GM18870 (cell line): ENCODE results near the gene TANGO6.
"Not testable (repeated sequence)": the region's sequence is repeated elsewhere in the genome, so short reads cannot be mapped to it uniquely, and the experiment has no call there.

Experiments
- ATAC-seq: cut with Tn5 transposase; IDR thresholded peaks from one replicate; pipeline ENCODE4 v1.9.1; 2021; ENCODE audit warnings: moderate library complexity; ENCODE audit not compliant: unreplicated experiment

The TANGO6 gene

DNA sequence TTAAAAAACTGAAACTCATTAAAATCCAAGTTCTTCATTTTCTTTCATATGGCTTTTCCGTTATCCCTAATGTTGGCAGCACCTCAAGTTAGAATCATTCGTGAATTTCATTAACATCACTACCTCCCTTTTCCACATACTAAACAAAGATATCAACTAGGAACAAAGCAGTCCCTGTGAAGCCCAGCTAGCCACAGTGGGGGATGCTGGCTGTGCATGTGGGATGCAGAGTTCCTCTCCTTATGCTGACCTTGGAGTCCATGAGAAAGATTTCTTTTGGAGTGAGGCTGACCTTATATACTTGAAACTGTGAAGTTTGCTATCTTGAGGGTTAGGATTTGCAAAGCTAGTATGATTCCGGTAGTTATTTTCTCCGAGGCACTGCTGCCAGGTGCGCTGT lies 117.6 kb downstream of the TANGO6 start:
- no peak for ATAC-seq

DNA sequence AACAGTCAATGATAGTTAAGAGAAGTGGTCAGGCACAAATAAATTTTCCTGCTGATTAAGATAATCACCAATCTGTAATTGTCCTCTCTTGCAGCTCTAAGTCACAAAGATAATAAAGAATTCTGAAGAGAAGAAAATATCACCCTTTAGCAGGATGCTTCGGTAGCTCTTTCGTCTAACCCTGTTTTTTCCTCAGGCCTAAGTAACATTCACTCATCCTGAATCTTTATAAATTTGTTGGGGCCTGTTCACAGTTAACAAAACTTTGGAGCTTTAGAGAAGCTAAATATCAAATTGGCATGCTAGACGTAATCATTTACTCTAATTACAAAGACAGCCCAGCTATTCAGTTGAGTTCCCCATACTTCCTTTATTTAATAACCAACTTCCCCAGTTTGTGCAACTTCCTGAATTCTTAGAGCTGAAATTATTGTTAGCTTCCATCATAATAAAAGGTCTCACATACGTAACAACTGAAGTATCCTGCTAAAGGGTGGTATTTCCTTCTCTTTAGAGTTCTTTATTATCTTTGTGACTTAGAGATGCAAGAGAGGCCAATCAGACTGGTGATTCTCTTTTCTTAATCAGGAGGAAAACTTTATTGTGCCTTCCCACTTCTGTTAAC lies 118.6 kb downstream of the TANGO6 start:
- ATAC-seq, result no peak

DNA sequence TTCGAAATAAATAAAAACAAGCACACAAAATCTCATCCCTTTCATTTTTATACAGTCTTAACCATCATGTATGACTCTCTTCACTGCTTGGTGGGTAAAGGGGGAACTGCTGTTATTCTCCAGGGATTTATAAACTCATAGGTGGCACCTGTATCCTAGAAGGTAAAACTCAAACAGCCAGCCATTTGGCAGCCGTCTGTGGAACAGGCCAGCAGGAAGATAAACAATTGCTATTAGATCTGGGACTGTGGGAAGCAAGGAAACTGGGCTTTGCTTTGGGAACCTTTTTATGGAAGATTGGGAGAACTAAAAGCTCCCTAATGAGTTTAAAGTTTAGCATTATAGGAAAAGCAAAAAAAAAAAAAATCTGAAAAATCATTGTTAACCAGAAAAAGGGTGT lies 126.0 kb downstream of the TANGO6 start:
- no peak for ATAC-seq

DNA sequence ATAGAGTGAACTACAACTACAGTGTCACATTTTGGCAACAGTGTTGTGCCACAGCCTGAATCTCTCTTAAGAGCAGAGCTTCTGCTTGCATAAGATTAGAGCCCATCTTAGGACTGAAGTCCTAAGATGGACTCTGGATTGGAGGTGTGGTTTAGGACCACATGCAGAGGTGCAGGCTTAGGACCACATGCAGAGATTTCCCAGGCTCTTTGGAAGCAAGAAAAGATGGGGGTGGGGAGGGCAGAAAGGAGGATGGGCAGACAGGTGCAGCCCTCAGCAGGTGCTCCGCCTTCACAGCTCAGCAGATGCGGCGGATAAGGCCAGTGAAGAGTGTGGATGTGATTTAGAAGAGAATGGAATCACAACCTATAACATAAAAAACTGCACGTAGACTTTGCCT lies 128.7 kb downstream of the TANGO6 start:
- ATAC-seq, result no peak

DNA sequence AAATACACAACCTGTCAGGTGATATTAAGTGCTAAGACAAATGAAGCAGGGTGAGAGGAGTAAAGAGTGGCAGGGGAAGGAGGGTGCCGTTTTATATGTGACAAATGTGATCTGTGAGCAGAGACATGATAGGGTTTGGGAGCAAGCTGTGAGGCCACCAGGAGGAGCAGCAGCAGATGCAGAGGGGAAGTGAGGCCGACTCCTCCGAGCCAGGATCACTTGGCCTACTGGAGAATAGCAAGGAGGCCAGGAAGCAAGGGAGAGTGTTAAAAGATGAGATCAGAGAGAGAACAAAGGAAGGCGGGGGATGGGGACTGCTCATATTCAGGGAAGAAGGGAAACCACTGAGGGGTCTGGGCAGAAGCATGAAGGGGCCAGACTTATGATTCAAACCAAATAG lies 129.4 kb downstream of the TANGO6 start:
- ATAC-seq, result no peak

DNA sequence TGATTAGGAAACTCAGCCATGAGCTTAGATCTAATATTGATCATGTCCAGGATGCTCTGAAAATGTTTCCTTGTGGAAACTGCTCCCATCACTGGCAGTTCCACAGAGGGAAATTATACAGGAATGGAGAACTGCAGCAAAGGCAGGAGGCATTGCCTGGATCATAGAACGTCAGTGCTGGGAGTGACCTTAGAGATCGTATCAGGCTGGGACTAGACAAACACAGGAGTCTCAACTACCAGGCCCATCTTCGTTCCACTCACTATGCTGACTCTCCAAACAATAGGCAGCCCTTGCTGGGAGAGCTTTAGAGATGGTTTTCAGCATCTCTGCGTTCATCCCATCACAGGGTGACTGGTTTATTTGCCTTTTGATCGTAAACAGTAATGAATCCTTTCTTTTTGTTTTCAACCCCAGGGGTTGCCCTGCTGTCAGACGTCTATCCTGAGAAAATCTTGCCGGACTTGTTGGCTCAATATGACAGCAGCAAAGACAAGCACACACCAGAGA lies 130.3 kb downstream of the TANGO6 start:
- no peak for ATAC-seq

DNA sequence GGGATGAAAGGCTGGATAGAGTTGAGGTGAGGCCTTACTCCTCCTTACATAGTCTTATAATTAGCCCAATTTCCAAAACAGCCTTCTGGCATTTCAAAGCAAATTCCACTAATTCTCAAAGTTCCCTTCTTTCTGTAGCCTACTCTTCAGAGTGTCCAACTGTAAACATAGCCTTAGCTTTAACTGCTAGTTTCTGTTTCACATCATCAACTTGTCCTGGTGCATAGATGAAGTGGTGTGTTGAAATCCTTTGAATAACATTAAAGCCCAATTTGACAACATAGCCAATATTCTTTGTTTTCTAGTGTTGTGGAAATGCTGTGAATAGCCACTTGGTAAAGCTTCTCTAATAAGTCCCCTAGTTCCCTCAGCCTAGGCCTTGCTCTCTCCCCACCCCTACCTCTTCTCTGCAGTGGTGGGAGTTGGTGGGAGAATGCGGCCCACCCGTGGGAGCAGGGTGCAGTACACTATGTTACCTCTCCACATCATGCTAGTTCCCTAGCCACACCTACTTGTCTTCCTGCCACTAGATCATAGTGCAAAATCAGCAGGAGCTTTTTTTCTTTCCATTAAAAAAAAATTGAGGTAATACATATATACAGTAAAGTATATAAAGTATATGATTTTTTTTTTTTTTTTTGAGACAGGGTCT lies 135.1 kb downstream of the TANGO6 start:
- no peak for ATAC-seq

DNA sequence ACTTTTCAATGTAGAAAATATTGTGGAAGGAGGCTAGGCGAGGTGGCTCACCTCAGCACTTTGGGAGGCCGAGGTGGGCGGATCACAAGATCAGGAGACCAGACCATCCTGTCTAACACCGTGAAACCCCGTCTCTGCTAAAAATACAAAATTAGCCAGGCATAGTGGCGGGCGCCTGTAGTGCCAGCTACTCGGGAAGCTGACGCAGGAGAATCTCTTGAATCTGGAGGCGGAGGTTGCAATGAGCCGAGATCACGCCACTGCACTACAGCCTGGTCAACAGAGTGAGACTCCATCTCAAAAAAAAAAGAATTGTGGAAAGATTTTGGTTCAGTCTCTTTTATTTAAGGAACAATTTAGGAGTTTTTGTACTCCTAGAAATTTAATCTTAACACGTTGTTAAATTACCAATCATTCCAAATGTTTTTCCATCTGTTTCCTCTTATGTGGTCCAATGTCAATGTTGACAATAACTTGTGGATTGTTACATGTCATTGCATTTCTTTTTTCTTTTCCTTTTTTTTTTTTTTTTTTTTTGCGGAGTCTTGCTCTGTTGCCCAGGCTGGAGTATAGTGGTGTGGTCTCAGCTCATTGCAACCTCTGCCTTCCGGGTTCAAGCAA lies 137.5 kb downstream of the TANGO6 start:
- ATAC-seq, result no peak

DNA sequence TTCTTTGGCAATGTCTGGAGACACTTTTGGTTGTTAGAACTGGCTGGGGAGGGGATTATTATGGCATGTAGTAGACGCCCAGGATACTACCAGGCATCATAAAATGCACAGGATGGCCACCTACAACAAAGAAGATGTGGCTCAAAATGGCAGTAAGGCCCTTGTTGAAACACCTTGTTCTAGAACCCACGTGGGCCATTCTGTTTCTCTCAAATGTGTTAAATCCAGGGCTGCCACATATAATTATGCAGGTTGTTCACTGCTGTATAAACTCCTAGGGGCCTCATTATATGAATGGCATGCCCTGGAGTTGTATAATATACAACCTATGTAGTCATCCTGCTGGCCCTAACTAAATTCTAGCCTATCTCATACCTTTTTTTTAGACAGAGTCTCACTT lies 138.6 kb downstream of the TANGO6 start:
- no peak for ATAC-seq

DNA sequence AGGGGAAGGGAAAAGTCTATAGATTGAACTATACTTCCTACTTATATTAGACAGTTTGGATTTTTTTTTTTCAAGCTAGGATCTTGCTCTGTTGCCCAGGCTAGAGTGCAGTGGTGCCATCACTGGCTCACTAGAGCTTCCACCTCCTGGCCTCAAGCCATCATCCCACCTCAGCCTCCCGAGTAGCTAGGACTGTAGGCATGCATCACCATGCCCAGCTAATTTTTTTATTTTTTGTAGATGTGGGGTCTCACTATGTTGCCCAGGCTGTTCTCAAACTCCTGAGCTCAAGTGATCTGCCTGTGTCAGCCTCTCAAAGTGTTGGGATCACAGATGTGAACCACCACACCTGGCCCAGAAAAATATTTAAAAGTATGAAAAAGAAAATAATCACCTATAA lies 141.1 kb downstream of the TANGO6 start:
- ATAC-seq, result no peak

DNA sequence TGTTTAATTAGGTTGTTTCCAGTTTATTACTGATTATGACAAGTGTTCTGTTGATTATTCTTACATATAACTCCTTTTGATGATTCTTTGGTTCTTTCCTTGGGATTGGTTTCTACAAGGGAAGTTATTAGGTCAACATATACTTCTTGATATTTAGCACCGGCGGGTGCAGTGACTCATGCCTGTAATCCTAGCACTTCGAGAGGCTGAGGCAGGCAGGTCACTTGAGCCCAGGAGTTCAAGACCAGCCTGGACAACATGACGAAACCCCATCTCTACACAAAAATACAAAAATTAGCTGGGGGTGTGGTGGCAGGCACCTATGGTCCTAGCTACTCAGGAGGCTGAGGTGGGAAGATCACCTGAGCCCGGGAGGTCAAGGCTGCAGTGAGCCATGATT lies 141.9 kb downstream of the TANGO6 start:
- no peak for ATAC-seq

DNA sequence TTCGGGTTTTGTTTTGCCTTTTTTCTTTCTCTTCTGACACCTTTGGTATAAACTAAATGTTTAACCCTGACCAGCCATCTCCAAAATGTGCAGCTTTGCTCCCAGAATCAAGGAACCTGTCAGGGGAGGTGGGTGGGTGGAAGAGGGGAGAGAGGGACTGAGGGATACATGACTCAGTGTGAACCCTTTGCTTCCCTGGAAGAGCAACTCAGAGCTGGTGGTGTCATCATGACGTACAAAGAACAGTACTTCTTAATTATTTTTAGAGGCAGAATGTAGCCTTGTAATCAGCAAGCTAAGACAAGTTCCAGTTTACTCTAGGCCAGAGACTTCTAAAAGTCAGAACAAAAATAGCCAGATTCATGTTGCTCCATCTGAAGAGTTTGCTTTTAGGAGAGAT lies 142.5 kb downstream of the TANGO6 start:
- ATAC-seq, result no peak

DNA sequence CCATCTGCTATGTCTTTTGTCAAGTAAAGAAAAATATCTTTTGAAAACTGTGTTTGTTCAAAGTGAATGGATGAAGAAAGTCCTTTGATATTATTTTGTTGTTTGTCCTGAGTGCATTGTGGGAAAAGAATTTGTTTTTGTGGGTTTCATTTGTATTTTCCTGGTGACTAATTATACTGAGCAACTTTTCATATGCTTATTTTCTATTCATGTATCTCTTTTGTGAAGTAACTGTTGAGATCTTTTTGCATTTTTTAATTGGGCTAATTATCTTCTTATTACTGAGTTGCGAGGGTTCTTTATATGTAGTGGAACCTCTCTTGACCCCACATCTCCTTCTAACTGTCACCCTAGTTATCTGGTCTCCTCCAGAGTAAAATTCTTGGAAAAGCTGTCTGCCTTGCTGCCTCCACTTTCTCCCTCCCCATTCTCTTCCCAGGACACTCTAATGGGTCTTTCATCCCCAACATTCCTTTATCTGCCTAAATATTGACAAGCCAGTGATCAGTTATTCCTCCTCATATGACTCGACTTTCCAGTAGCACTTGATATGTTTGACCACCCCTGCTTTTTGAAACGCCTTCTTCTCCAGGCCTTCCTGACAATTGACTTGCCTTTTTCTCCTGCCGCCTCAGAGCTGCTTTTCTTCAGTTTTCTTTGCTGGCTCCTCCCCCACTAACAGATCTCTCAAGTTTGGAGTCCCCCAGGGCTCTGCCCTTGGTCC lies 144.6 kb downstream of the TANGO6 start:
- no peak for ATAC-seq

DNA sequence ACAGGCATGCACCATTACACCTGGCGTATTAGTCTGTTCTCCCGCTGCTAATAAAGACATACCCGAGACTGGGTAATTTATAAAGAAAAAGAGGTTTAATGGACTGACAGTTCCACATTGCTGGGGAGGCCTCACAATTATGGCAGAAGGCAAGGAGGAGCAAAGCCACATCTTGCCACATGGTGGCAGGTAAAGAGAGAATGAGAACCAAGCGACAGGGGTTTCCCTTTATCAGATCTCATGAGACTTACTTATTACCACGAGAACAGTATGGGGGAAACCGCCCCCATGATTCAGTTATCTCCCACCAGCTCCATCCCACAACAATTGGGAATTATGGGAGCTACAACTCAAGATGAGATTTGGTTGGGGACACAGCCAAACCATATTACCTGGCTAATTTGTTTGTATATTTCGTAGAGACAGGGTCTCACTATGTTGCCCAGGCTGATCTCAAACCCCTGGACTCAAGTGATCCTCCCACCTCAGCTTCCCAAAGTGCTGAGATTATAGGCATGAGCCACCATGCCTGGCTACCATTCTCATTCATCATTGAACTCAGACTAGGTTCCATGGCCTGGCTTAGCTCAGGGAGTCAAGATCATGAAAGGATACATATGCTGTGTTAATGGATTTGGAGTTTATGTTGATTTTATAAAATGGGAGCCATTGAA lies 147.0 kb downstream of the TANGO6 start:
- not testable (repeated sequence) for ATAC-seq

DNA sequence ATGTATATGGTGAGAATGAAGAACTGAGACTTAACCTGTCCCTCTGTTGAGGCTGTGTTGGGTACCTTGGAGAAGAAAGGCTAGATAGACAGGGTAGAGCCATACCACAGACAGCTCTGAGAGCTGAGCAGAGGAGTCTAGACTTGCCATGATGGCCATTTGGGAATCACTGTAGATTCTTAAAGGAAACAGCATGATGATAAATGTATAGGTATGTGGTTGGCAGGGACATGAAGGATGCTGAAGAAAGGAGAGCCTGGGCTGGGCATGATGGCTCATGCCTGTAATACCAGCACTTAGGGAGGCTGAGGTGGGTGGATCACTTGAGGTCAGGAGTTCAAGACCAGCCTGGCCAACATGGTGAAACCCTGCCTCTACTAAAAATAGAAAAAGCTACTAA lies 147.7 kb downstream of the TANGO6 start:
- ATAC-seq, result no peak

DNA sequence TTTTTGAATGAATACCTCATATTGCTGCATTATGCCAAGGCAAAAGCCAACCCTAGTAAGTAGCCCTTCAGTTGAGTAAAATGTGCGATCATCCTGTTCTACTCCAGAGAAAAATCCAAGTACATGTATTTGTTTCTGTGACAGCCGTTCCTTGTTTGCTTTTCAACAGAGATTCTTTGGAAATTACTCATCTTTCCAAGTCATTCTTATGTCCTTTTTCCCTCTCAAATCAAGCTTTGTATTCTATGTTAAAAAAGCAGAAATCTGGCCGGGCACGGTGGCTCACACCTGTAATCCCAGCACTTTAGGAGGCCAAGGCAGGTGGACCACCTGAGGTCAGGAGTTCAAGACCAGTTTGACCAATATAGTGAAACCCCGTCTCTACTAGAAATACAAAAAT lies 149.2 kb downstream of the TANGO6 start:
- ATAC-seq, result no peak

DNA sequence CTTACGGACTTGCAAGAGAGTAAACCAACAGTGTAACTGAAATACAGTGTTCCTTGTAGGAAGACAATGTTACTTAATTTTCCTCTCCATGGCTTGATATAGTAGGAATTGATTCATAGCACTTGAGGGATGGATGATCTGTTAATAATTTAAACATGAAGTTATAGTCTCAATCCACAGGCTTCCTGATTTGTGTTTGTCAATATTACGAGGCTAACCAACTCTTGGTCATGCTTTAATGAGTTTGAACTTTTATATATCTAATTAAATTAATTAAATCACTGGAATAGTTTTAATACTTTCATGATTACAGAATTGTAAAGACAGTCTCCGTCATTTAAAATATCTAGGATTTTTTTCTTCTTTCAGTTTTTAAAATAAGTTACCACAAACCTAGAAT lies 150.1 kb downstream of the TANGO6 start:
- no peak for ATAC-seq

DNA sequence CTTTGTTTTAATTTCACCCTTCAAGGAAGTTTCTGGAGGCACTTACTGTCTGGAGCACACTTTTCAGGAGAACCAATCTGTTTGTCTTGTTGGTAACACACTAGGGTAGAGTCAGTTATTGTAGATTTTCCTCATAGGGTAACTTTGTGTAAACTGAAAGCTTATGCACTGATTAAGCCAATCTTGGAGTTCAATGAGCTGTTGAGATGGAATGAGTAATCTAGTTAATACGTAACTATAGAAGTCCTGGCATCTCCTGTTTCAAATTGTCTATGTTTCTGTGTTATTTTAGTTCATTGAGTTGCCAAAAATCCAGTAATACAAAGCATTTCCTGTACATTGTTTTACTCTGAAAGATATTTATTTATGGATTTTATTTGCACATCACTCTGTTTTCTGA lies 150.6 kb downstream of the TANGO6 start:
- no peak for ATAC-seq

DNA sequence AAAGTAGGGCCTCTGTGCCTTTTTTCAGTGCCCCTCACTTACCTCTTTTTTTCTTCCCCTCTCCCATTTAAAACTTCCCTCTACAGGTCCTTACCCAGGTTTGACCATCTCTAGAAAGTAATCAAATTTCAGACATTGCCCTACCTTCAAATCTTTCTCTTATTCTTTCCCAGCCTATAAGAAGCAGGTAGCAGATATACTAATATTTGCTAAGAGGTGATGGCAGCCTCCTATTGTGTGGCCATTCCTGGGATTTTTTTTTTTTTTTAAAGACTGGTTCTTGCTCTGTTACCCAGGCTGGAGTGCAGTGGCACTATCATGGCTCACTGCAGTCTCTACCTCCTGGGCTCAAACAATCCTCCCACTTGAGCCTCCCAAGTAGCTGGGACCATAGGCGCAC lies 151.0 kb downstream of the TANGO6 start:
- no peak for ATAC-seq

DNA sequence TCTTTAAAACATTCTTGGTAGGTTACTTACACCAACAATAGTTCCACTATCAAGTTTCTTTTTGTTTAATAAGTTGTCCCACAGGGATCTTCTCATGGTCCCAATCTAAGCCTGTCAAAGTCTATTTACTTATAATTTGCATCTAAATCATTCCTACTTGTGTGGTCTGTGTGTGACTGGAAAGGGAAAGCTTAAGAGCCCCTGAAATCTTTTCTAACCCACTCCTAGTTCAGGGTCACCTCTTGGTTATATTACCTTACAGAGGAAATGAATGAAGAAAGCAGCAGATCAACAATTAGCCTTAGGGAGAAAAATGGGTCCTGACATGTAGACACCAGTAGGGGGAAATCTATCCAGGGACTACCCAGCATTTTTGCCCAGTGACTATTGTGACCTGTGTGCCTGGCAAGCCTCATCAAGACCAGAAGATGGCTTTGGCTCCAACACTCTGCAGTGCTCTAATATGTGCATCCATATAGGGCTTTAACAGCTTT lies 151.7 kb downstream of the TANGO6 start:
- ATAC-seq, result no peak

DNA sequence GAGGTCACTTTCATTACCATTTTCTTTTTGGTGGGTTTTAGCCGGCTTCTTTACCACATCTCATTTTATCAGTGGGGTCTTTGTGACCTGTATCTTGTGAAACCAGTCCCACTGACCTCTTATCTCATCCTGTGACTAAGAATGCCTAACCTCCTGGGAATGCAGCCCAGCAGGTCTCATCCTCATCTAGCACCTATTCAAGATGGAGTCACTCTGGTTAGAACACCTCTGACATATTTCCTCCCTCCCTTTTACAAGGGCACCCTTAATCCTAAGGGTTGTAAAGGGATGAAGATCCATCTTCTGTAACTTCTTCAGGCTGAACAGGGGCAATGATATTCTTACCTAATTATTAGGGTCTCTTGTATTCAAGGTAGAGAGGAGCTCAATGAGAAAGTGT lies 154.2 kb downstream of the TANGO6 start:
- ATAC-seq, result no peak
